Parathyroid adenoma (tissue), 2 donors: ENCODE measurements around the gene KIAA1958.

ENCODE experiments used
- H2AFZ ChIP-seq: fragments of 300-600 bp; sonication (generic); one replicate; pipeline ENCODE4 v1.7.0; 2017; ENCODE audit warnings: antibody characterized with exemption, mild to moderate bottlenecking
- H3K27ac ChIP-seq: fragments of 300-600 bp; sonication (generic); one replicate; pipeline ENCODE4 v1.7.0; 2017
- H3K27me3 ChIP-seq: fragments of 300-600 bp; sonication (generic); one replicate; pipeline ENCODE4 v1.7.0; 2017; ENCODE audit warnings: low read length; ENCODE audit not compliant: control insufficient read depth, insufficient read depth
- H3K36me3 ChIP-seq: fragments of 300-600 bp; sonication (generic); one replicate; pipeline ENCODE4 v1.7.0; 2017; ENCODE audit warnings: low read length; ENCODE audit not compliant: control insufficient read depth, insufficient read depth
- H3K4me1 ChIP-seq: fragments of 300-600 bp; sonication (generic); one replicate; pipeline ENCODE4 v1.7.0; 2017; ENCODE audit warnings: control low read depth
- H3K4me2 ChIP-seq: fragments of 300-600 bp; sonication (generic); one replicate; pipeline ENCODE4 v1.7.0; 2017; ENCODE audit warnings: low read length
- H3K4me3 ChIP-seq: fragments of 300-600 bp; sonication (generic); one replicate; pipeline ENCODE4 v1.7.0; 2017; ENCODE audit warnings: low read depth, low read length
- H3K79me2 ChIP-seq: fragments of 300-600 bp; sonication (generic); one replicate; pipeline ENCODE4 v1.7.0; 2017; ENCODE audit warnings: control low read depth
- H3K9ac ChIP-seq: fragments of 300-600 bp; sonication (generic); one replicate; pipeline ENCODE4 v1.7.0; 2017; ENCODE audit warnings: mild to moderate bottlenecking
- H3K9me3 ChIP-seq: fragments of 300-600 bp; sonication (generic); one replicate; pipeline ENCODE4 v1.7.0; 2017; ENCODE audit warnings: low read length; ENCODE audit not compliant: control insufficient read depth
- CTCF ChIP-seq: fragments of 300-600 bp; sonication (generic); IDR thresholded peaks from one replicate; pipeline ENCODE4 v1.7.0; 2017; ENCODE audit warnings: antibody characterized with exemption, mild to moderate bottlenecking
- donor health status: primary hyperparathyroidism.

The KIAA1958 gene

GRCh38 chr9:112500842-112501241 lies 14.2 kb downstream of the KIAA1958 start:
- Histone ChIP-seq H3K79me2 (no peaks in the 10 kb centered on the region), H3K4me1 (no peaks in the 10 kb centered on the region), H2AFZ (no peak overlapping the region), H3K27me3 (no peaks in the 10 kb centered on the region), H3K4me3 (no peak overlapping the region), H3K36me3 (no peaks in the 10 kb centered on the region), H3K9ac (no peak overlapping the region), H3K27ac (no peak overlapping the region), H3K9me3 (no peaks in the 10 kb centered on the region), H3K4me2 (no peak overlapping the region)
- TF ChIP-seq CTCF = no peak

- Histone ChIP-seq H3K4me1 (no peaks in the 10 kb centered on the region), H3K27ac (no peak overlapping the region), H3K27me3 (no peaks in the 10 kb centered on the region), H3K79me2 (no peaks in the 10 kb centered on the region), H3K9ac (no peak overlapping the region), H3K4me2 (no peak overlapping the region), H3K9me3 (no peaks in the 10 kb centered on the region), H2AFZ (no peak overlapping the region), H3K36me3 (no peaks in the 10 kb centered on the region), H3K4me3 (no peak overlapping the region)
- TF ChIP-seq CTCF = no peak
These were observed 14.7 kb downstream of the KIAA1958 start for GRCh38 chr9:112501287-112501686.

GRCh38 chr9:112502175-112502946 lies 15.7 kb downstream of the KIAA1958 start:
- Histone ChIP-seq H2AFZ (no peak overlapping the region), H3K27ac (no peak overlapping the region), H3K27me3 (no peaks in the 10 kb centered on the region), H3K9ac (no peak overlapping the region), H3K9me3 (no peaks in the 10 kb centered on the region), H3K79me2 (no peaks in the 10 kb centered on the region), H3K36me3 (no peaks in the 10 kb centered on the region), H3K4me2 (no peak overlapping the region), H3K4me1 (no peaks in the 10 kb centered on the region), H3K4me3 (no peak overlapping the region)
- no peak for TF ChIP-seq CTCF

- no peak for TF ChIP-seq CTCF
- no peaks in the 10 kb centered on the region for H3K36me3 ChIP-seq
- H3K27ac ChIP-seq = no peak overlapping the region
- H3K79me2 ChIP-seq = no peaks in the 10 kb centered on the region
- no peak overlapping the region for H3K4me2 ChIP-seq
- no peak overlapping the region for H3K4me3 ChIP-seq
- no peaks in the 10 kb centered on the region for H3K9me3 ChIP-seq
- H3K4me1 ChIP-seq = no peaks in the 10 kb centered on the region
- H3K9ac ChIP-seq = no peak overlapping the region
- H2AFZ ChIP-seq = no peak overlapping the region
- H3K27me3 ChIP-seq = no peaks in the 10 kb centered on the region
These were observed 16.5 kb downstream of the KIAA1958 start for GRCh38 chr9:112503170-112503569.

- H3K27ac ChIP-seq = no peak overlapping the region
- no peak for TF ChIP-seq CTCF
- H3K27me3 ChIP-seq = no peaks in the 10 kb centered on the region
- no peaks in the 10 kb centered on the region for H3K36me3 ChIP-seq
- no peaks in the 10 kb centered on the region for H3K4me1 ChIP-seq
- no peak overlapping the region for H3K4me3 ChIP-seq
- no peaks in the 10 kb centered on the region for H3K9me3 ChIP-seq
- no peak overlapping the region for H3K9ac ChIP-seq
- no peak overlapping the region for H3K4me2 ChIP-seq
- H2AFZ ChIP-seq = no peak overlapping the region
- no peaks in the 10 kb centered on the region for H3K79me2 ChIP-seq
These were observed 18.5 kb downstream of the KIAA1958 start for GRCh38 chr9:112505086-112505485.
